Neural progenitor cell (in vitro differentiated cells): ENCODE data around the gene P2RX3. TPM values are rescaled to one million over a fixed set of nuclear protein-coding genes. Genes with fewer than 3 reads are reported as not detected.
A peak's percentile ranks its signal among the peaks of the same experiment; 100 is the strongest.

ENCODE experiments used
- DNase-seq: peaks from one replicate; pipeline ENCODE4 v3.0.0-alpha.2; 2016; ENCODE audit warnings: low spot score
- H2AFZ ChIP-seq: fragments of 200-600 bp; sonication (generic); replicated peaks from 2 replicates; pipeline ENCODE4 v1.6.1; 2016; ENCODE audit warnings: antibody characterized with exemption
- H3F3A ChIP-seq: fragments of 200-600 bp; sonication (generic); 2 replicates; pipeline ENCODE4 v1.6.1; 2016; ENCODE audit warnings: antibody characterized with exemption, low read depth
- H3K27ac ChIP-seq: fragments of 200-600 bp; sonication (generic); 2 replicates; pipeline ENCODE4 v1.5.1; 2016; ENCODE audit warnings: mild to moderate bottlenecking
- H3K27me3 ChIP-seq: fragments of 200-600 bp; sonication (generic); 2 replicates; pipeline ENCODE4 v1.6.1; 2016; ENCODE audit warnings: mild to moderate bottlenecking, moderate library complexity
- H3K36me3 ChIP-seq: fragments of 200-600 bp; sonication (generic); 2 replicates; pipeline ENCODE4 v1.5.1; 2016
- H3K4me1 ChIP-seq: fragments of 200-600 bp; sonication (generic); 2 replicates; pipeline ENCODE4 v1.6.1; 2016; ENCODE audit warnings: mixed run types
- H3K4me2 ChIP-seq: fragments of 200-600 bp; sonication (generic); 2 replicates; pipeline ENCODE4 v1.6.1; 2016
- H3K4me3 ChIP-seq: fragments of 200-600 bp; sonication (generic); 2 replicates; pipeline ENCODE4 v1.5.1; 2016
- H3K79me2 ChIP-seq: fragments of 200-600 bp; sonication (generic); 2 replicates; pipeline ENCODE4 v1.6.1; 2016; ENCODE audit warnings: low read depth
- H3K9ac ChIP-seq: fragments of 200-600 bp; sonication (generic); 2 replicates; pipeline ENCODE4 v1.6.1; 2016
- H3K9me3 ChIP-seq: fragments of 200-600 bp; sonication (generic); 2 replicates; pipeline ENCODE4 v1.5.1; 2016; ENCODE audit warnings: low read depth
- H4K20me1 ChIP-seq: fragments of 200-600 bp; sonication (generic); 2 replicates; pipeline ENCODE4 v1.6.1; 2016; ENCODE audit warnings: low read depth
- H3K27ac Mint-ChIP-seq: 3 replicates; pipeline ENCODE4 v1.8.0; 2021; ENCODE audit warnings: mixed read lengths
- H3K27me3 Mint-ChIP-seq: 2 replicates; pipeline ENCODE4 v1.8.0; 2022; ENCODE audit warnings: low read depth, mild to moderate bottlenecking, inconsistent platforms, moderate library complexity, mixed read lengths; ENCODE audit not compliant: insufficient read depth
- H3K36me3 Mint-ChIP-seq: 3 replicates; pipeline ENCODE4 v1.8.0; 2021; ENCODE audit warnings: mixed read lengths
- H3K4me1 Mint-ChIP-seq: 3 replicates; pipeline ENCODE4 v1.8.0; 2021; ENCODE audit warnings: mixed read lengths
- H3K4me3 Mint-ChIP-seq: 3 replicates; pipeline ENCODE4 v1.8.0; 2021; ENCODE audit warnings: mild to moderate bottlenecking, moderate library complexity, mixed read lengths
- H3K9me3 Mint-ChIP-seq: 3 replicates; pipeline ENCODE4 v1.8.0; 2020; ENCODE audit warnings: mixed read lengths
- EZH2 ChIP-seq: fragments of 200-600 bp; sonication (generic); IDR thresholded peaks from 2 replicates; pipeline ENCODE4 v1.6.1; 2017; ENCODE audit warnings: antibody characterized with exemption, mild to moderate bottlenecking, moderate library complexity
- EZH2phosphoT487 ChIP-seq: fragments of 200-600 bp; sonication (generic); IDR thresholded peaks from 2 replicates; pipeline ENCODE4 v1.6.1; 2017; ENCODE audit warnings: antibody characterized with exemption
- total RNA-seq: library from RNA; depleted of rRNA; stranded (reverse); fragments of >200 nt; gene quantifications from 2 replicates; pipeline ENCODE4 v1.2.3, GENCODE V29; 2015; ENCODE audit warnings: low replicate concordance
- TF ChIP-seq, protein P1 (sequence below): fragments of 200-600 bp; sonication (generic); IDR thresholded peaks from 2 replicates; pipeline ENCODE4 v1.5.1; 2017; ENCODE audit warnings: antibody characterized with exemption, mild to moderate bottlenecking

Gene P2RX3
- total RNA-seq, 1 donor from 2014 or later, result 2.4 TPM

GRCh38 chr11:57368845-57369232 is 30.7 kb downstream of the P2RX3 start:
- Histone ChIP-seq H3K27ac (no peak overlapping the region), H4K20me1 (no peaks in the 10 kb centered on the region), H3K4me3 (no peak overlapping the region), H3K9ac (no peak overlapping the region), H3K27me3 (no peaks in the 10 kb centered on the region), H3K36me3 (no peaks in the 10 kb centered on the region), H3K4me1 (peaks cover 24% of the 10 kb centered on the region), H3F3A (peaks cover 10% of the 10 kb centered on the region), H3K4me2 (no peak overlapping the region), H3K79me2 (no peaks in the 10 kb centered on the region), H2AFZ (no peak overlapping the region), H3K9me3 (no peaks in the 10 kb centered on the region)
- Mint-ChIP-seq H3K4me3 (no peak overlapping the region), H3K9me3 (no peaks in the 10 kb centered on the region), H3K4me1 (peaks cover 34% of the 10 kb centered on the region), H3K27ac (peak overlapping the region; percentile 42), H3K27me3 (peaks cover 3% of the 10 kb centered on the region), H3K36me3 (no peaks in the 10 kb centered on the region)
- DNase-seq, result peak; percentile 21
- TF ChIP-seq, protein P1, sequence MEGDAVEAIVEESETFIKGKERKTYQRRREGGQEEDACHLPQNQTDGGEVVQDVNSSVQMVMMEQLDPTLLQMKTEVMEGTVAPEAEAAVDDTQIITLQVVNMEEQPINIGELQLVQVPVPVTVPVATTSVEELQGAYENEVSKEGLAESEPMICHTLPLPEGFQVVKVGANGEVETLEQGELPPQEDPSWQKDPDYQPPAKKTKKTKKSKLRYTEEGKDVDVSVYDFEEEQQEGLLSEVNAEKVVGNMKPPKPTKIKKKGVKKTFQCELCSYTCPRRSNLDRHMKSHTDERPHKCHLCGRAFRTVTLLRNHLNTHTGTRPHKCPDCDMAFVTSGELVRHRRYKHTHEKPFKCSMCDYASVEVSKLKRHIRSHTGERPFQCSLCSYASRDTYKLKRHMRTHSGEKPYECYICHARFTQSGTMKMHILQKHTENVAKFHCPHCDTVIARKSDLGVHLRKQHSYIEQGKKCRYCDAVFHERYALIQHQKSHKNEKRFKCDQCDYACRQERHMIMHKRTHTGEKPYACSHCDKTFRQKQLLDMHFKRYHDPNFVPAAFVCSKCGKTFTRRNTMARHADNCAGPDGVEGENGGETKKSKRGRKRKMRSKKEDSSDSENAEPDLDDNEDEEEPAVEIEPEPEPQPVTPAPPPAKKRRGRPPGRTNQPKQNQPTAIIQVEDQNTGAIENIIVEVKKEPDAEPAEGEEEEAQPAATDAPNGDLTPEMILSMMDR, result no peak
- no peak for TF ChIP-seq EZH2phosphoT487
- TF ChIP-seq EZH2, result no peak

DNA sequence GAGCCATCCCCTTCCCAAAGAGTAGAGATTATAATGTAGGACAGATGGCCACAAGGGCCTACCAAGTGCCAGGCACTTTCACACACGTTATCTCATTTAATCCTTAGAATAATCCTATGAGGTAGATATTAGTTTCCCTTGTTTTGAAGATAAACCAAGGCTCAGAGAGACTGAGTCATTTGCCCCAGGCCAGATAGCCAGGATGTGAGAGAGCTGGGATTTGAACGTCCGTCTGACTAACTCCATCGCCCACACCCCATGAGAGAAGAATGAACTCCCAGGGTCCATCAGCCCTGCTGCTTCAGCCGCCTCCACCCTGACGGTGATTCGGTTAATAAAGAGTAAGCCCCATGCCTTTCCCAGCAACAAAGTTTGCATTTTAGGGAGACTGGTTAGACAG is 32.1 kb downstream of the P2RX3 start:
- H3K4me1 Mint-ChIP-seq, result peaks cover 27% of the 10 kb centered on the region
- Histone ChIP-seq H3K79me2 (no peaks in the 10 kb centered on the region), H3K27me3 (no peaks in the 10 kb centered on the region), H4K20me1 (no peaks in the 10 kb centered on the region), H3K4me1 (peaks cover 18% of the 10 kb centered on the region), H3K4me2 (no peak overlapping the region), H3F3A (peaks cover 9% of the 10 kb centered on the region), H3K9me3 (no peaks in the 10 kb centered on the region), H3K36me3 (no peaks in the 10 kb centered on the region), H2AFZ (no peak overlapping the region), H3K9ac (no peak overlapping the region), H3K4me3 (no peak overlapping the region), H3K27ac (no peak overlapping the region)
- peaks cover 3% of the 10 kb centered on the region for H3K27me3 Mint-ChIP-seq
- no peaks in the 10 kb centered on the region for H3K9me3 Mint-ChIP-seq
- H3K27ac Mint-ChIP-seq, result no peak overlapping the region
- no peak for DNase-seq
- H3K4me3 Mint-ChIP-seq, result no peak overlapping the region
- TF ChIP-seq, protein P1, result no peak
- no peak for TF ChIP-seq EZH2
- TF ChIP-seq EZH2phosphoT487, result no peak
- no peaks in the 10 kb centered on the region for H3K36me3 Mint-ChIP-seq

- H3K9ac ChIP-seq, result no peak overlapping the region
- peaks cover 11% of the 10 kb centered on the region for H3K4me1 ChIP-seq
- no peaks in the 10 kb centered on the region for H4K20me1 ChIP-seq
- H3K9me3 Mint-ChIP-seq, result no peaks in the 10 kb centered on the region
- DNase-seq, result no peak
- H3K9me3 ChIP-seq, result no peaks in the 10 kb centered on the region
- H3K36me3 Mint-ChIP-seq, result no peaks in the 10 kb centered on the region
- no peak overlapping the region for H3K4me3 ChIP-seq
- no peak overlapping the region for H2AFZ ChIP-seq
- H3K4me3 Mint-ChIP-seq, result no peak overlapping the region
- no peak overlapping the region for H3K4me2 ChIP-seq
- no peak overlapping the region for H3K27ac ChIP-seq
- H3K4me1 Mint-ChIP-seq, result peaks cover 20% of the 10 kb centered on the region
- H3K27me3 Mint-ChIP-seq, result peaks cover 3% of the 10 kb centered on the region
- TF ChIP-seq EZH2phosphoT487 (no peak), EZH2 (no peak)
- TF ChIP-seq, protein P1, result no peak
- H3K79me2 ChIP-seq, result no peaks in the 10 kb centered on the region
- peaks cover 3% of the 10 kb centered on the region for H3F3A ChIP-seq
- no peak overlapping the region for H3K27ac Mint-ChIP-seq
- no peaks in the 10 kb centered on the region for H3K36me3 ChIP-seq
- no peaks in the 10 kb centered on the region for H3K27me3 ChIP-seq
Measured at GRCh38 chr11:57370941-57371340, 32.8 kb downstream of the P2RX3 start.
